Stimulated activated CD4-positive, alpha-beta T cell treated with anti-CD3 and anti-CD28 coated beads, Interleukin-4, amount 100 ng/mL, for 48 hours (primary cell): ENCODE data around the gene KAZN.

Experiments
- DNase-seq, 2 donors: peaks; one replicate each; pipeline ENCODE4 v3.0.0-alpha.2; 2020; ENCODE audit warnings: low read depth in 2 of 2

KAZN gene

DNA sequence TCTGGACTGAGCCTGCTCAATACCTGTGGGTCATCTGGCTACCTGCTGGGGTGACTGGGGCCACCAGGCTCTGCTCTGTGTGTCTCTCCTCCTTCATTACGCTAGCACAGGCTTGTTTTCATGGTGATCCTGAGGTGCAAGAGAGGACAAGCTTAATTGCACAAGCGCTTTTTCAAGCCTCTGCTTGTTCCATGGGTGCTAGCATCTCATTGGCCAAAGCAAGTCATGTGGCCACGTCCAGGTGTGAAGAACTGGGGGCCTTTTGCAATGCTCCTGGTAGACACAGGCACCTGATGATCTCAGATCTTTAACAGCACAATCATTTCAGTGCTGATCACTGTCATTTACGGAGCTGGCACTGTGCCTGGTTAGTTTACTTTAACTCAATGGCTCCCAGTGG is 114.6 kb downstream of the KAZN start:
- no peak for DNase-seq

DNA sequence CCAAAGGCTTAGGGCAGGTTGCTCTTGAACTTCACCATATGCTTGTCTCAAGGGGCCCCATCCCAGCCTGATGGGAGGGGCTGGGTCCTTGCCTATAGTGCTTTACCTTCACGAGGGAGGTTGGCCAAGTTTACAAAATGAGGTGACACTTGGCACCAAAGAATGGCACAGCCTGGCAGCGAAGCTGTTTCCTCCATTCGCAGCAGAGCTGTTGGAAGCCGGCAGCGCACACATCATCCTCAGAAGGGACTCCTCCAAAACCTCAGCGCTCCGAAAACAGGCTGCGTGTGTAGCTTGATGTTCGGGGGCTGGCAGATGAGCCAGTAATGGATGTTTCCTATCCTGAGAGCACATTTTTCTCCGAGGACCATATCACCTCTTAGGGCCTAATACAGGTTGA is 116.8 kb downstream of the KAZN start:
- no peak for DNase-seq

DNA sequence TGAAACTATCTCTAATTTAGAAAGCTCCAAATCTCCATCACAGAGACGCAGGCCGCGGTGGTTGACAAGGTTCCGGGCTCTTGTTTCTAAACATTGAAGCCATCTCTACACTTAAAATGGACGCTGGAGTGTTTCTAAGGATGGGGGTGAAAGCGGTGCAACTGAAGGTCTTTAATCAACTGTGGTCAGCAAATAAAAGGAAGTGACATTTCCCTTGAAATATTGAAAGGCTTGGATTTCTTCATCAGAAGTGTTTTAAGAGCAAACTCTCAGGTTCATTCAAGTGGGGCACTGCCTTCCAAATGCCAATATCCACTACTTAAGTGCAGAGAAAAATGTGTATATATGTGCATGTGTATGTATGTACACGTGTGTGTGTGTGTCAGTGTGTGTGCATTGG is 117.3 kb downstream of the KAZN start:
- DNase-seq: no peak

DNA sequence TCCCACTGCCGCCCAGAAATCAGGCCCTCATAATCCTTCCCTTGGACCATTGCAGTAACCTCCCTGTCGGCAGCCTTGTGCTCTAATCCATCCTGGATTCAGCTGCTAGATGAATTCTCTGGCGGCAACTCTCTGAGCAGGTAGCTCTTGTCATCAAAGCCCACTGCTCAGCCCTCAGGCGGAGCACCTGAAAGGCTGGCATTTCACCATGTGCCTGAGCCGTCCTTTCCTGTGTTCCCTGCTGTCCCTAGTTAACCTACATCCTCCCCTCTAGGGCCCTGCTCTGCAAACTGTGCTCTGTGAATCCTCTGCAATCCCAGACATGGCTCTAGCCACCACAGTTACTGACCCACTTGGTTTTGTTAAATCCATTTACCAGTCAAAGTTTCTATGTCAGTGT is 118.0 kb downstream of the KAZN start:
- no peak for DNase-seq

DNA sequence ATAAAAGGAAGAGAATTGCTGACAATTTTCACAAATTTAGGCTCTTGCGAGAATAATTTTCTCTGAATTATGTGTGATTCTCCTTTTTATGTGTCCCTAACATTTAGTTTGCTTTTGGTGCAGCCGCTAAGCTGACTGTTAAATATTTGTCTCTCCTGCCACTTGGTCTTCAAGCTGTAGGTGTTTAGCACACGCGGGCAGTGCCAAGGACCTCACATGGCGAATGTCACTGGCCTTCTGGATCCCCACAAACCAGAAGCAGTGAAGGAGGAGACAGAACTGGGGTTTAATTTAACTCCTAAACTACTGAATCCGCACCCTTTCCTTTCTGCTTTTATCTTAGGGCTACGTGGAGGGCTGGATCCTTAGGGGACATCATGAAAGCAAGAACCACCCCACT is 120.0 kb downstream of the KAZN start:
- DNase-seq: no peak

DNA sequence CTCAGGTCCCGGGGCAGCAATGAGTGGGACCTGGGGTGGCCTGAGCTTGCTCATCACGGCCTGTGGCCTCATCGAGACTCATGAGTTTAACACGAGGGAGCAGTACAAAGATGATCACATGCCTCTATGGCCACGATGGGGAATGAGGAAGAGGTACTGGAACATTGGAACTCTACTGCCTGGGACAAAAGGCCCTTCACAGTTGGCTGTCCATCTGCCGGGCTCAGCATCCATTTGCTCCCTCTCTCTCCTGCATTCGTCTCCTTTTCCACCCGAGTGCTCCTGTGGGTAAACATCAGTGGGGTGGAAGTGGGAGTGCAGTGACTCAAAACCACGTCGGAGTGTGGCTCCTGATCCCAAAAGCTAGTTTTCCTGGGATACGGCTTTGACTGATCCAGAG is 124.9 kb downstream of the KAZN start:
- DNase-seq: no peak

DNA sequence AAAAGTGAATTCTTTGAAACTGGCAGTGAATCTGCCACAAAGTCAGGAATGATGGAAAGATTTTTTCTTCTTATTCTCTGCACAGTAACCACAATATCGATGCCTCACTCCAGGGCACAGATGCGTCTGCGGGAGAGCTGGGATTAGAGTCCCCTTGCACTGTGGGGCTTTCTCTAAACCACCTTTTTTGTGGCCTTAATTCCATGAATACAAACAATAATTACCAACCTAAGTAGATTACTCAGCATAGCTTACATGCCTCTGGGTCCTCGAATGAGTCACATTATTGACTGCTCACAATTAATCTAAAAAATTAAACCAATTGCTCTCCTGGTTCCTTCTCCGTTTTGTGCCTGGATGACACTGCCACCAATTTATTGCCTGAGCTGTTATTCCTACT is 125.8 kb downstream of the KAZN start:
- no peak for DNase-seq

DNA sequence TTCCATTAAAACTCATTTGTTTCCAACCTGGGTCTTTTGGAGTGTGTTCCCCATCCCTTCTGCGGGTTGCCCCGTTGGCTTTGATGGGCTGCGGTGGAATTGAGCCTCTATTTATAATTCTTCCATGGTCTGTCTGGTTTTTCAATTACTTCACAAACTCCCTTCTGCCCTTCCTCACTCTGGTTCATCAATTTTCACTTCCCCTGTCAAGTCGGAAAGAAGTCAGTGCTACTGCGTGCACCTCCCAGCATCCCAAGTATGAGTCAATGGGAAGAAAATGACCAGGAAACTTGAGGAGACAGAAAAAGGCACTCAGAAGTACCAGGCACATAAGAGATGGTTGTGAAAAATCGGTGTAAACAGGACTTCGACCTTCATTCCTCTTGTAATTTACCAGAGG is 126.2 kb downstream of the KAZN start:
- no peak for DNase-seq

DNA sequence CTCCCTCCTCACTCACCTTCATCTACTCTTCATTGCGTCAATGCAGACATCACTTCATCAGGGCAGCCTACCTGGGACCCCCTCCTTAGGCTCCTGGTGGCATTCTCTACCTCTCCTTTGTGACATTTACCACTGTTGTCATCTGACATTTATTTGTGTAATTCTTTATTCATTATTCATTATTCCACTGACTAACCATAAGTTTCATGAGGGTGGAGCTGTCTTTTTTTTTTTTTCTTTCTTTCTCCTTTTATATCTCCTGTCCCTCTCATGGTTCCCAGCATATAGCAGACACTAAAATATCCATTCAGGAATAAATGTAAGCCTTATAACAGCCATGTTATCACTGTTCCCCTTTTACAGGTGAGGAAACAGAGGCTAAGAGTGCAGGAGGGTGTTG is 126.8 kb downstream of the KAZN start:
- no peak for DNase-seq

DNA sequence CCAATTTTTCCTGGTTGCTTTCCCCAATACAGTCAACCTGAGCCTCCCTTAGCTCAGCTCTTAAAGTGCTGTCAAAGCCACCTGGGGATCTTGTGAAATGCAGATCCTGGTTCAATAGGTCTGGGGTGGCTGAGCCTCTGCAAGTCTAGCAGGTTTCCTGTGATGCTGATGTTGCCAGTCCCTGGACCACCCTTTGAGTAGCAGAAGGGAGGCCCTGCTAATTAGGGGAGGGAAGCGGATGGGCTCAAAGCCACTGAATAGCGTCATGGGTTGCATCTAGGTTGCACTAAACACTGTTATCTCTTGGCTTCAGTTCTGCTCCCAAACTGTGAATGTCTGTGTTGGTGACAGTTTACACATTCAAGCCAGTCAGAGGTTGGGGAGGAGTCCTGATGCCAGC is 127.2 kb downstream of the KAZN start:
- DNase-seq: no peak

DNA sequence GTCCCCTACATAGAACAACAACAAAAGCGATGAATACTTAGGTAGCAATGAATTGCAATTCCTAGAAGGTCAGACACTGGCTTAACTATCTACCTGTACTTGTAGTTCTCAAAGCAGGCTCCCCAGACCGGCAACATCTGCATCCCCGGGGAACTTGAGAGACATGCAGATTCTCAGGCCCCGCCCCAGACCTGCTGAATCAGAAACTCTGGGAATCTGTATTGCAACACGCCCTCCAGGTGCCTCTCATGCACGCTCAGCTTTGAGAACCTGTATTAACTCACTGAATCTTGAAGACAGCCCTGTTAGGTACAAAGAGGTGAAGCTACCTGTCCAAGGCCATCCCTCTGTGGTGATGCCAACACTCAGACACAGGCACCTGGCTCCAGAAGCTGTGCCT is 128.1 kb downstream of the KAZN start:
- DNase-seq: no peak

DNA sequence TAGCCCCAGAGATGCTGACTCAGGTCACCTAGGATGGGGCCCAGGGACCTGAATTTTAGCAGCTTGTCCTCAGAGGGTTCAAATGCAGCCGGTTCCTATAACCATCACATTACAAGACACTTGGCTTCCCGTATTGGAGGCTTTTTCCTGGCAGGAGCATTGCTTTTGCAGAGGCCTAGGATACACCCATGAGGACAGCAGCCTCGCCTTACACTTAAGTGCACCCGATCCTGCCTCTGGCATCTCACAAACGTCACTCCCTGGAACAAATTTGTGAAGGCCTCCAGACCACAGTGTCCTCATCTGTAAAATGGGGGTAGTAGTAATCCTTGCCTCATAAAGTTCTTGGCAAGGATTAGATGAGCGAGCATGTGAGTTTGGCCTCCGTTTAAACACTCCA is 130.0 kb downstream of the KAZN start:
- no peak for DNase-seq

DNA sequence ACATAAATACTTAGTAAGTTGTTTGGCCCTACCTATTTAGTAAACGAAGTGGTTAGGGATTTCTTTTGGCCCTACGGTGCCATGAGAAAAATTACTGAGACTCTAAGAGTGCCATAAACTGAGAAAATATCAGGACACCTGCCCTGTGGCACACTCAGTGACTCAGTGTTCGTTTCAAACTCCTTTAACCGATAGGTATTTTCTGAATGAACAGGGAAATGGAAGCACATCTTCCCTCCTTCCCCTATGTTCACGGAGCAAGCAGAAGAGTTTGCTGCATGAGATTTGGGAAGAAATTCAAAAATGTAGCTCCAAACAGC is 134.2 kb downstream of the KAZN start:
- DNase-seq: no peak

DNA sequence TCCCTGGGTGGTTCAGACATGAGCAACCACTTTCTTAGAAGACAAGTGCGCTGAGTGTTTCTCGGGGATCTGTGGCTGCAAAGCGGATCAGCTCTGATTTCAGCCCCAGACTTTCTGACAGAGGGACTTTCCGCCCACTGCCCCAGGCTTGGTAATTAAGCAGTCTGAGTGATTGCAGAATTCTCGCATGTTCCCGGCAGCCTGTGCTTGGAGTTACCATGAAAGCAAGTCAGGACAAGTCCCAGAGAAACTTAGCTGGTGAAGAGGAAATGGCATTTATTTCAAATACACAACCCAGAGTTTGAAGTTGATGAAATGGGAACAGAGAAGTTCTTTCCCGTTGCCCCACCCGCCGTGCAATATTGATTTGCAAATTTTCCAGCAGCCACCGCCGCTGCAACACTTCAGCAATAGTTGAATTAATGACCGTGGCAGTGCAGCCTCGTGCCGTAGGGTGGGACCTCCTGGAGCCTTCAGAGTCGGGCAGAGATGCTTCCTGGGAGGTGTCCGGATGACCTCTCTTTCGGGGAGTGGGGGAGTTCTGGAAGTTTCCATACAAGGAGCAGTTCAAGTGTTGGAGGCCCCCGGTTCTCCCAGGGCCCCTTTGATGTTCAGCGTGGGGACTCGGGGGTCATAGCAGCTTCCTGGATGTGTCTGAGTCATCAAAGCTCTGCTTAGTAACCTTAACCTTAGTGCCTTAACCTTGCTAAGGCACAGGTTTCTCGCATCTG is 134.7 kb downstream of the KAZN start:
- no peak for DNase-seq

DNA sequence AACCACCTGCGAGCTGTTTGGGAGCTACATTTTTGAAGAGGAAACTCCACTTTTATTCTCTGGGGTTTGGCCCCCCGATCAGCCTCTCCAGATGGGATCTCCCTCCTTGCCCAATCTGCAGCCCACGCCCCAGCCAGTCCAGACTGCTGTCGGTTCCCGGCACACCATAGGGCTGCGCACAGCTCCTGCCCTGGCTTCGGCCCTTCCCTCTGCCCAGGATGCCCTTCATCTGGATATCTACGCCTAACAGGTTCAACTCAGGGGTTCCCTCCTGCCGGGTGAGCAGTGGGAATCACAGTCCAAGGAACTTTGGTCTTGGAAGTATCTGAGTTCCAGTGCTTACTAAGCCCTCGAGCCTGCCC is 135.3 kb downstream of the KAZN start:
- no peak for DNase-seq

DNA sequence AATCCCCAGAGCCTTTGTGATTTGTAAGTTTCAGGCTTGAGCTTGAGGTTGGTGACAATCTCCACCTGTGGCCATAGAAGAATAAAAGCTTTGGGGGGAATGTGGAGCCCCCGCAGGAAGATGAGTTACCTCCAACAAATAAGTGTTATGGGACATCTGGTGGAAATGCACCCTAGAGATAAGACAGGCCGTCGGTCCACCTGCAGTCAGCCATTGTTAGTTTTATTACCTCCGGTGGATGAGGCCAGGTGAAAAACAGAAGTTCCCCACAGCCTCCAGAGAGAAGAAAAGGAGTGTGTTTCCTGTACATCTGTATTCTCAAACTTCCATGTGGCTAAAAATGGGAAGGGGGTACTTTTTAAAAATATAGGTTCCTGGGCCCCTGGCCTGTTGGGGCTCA is 137.4 kb downstream of the KAZN start:
- no peak for DNase-seq

DNA sequence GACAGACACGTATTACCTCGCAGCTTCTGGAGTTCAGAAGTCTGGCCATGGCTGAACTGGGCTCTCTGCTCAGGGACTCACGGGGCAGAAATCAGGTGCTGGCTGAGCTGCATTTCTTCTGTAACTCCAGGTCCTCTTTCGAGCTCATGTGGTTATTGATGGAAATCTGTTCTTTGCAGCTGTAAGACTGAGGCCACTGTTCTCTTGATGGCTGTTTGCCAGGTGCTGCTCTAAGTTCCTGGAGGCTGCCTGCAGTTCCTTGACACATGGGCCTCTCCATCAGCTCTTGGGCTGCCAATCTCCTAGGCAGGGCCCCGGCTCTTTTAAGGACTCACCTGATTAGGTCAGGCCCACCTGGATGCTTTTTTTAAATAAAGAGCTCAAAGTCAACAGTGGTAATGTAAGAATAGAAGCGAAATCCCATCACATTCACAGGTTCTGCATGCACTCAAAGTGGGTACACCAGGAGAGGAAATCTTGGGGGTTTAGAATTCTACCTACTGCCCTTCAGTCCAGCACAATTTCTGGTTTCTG is 139.1 kb downstream of the KAZN start:
- no peak for DNase-seq

DNA sequence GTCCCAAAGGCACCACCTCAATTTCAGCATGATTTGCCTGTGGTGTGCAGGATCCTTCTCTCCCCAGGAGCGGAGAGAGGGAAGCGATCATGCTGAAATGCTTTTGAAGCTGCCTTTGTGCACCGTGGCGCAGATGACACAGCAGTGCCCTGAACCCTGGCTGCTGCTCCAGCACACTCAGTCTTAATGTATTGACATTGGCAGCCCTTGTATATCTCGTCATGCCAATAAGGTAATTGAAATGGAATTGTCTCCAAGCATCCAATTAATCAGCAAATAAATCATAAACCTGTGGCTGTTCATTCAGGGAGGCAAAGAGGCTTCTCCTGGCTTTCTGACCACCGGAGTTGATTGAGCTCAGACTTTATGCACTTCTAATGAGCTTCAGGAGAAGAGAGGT is 139.8 kb downstream of the KAZN start:
- no peak for DNase-seq

DNA sequence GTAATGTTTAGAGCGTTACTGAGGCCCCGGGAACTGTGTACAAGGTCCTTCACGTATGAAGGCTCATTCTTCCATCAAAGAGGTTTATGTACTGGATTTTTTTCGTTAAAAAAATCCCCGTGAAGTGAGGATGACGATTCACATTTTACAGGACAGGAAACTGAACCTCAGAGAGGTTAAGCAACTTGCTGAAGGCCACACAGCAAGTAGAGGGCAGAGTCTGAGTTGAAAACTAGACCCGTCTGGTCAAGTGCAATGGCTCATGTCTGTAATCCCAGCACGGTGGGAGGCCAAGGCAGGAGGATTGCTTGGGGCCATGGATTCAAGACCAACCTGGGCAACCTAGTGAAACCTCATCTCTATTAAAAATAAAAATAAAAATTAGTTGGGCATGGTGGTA is 140.2 kb downstream of the KAZN start:
- DNase-seq: no peak

DNA sequence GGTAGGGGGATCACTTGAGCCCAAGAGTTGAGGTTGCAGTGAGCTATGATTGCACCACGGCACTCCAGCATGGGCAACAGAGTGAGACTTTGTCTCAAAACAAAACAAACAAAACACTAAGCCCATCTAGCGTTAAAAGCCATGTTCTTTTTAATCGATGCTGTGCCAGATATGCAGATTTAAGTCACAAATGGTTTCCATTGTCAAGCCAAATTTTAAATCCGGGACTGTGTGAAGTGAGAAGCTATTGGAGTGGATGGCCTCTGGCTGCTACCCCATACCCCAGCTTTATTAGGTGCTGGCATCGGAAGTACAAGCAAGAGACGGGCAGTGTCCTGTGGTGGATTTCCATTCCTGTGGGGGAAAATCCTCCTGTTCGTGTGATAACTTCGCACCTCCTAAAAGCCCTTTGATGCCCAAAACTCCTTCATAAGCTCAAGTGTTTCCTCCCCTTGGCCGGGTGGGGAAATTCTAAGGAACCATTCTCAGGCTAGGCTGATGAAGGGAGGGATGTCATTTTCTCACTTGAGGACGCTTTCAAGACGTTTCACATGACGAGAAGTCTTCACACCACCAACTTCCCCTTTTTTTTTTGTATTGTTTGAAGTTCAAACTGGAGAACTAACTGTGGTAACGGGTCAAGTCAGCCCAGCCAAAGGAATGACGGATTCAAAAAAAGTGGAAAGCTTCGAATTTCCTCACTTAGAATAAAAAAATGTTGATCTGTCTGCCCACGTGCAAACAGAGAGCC is 140.8 kb downstream of the KAZN start:
- no peak for DNase-seq

DNA sequence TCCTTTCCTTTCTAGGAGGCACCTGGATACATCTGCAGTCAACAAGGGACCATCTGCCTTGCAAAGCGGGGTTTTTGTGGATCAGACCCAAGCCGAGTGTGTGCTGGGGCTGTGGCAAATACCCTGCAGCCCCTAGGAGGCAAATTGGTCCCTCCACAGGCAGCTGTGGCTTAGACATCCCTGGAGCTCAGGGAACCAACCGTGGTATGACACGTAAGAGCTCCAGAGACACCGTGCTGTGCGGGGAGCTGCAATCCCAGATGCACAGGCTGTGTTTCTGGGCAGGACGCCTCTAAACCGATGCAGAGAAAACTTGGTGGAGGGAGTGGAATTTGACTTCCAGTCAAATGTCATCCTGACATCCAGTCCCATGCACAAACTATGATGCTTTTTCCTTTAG is 141.5 kb downstream of the KAZN start:
- DNase-seq: no peak

DNA sequence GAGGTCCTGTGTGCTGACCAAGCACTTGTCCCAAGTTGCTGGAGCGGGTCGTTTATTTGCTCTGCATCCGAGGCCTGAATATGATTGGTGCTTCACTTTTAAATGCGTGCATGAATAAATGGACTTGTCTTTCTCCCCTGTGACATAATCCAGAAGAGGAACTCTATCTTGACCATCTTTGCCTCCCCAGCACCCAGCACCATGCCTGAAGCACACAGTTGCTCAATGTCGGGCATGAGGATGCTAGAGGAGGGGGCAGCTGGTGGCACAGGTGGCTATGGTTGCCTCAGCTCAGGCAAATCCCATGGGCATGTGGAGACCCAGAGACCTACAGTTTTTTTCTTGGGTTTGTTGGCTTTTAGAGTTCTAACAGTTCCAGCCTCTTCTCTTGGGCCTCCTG is 142.6 kb downstream of the KAZN start:
- DNase-seq: no peak

DNA sequence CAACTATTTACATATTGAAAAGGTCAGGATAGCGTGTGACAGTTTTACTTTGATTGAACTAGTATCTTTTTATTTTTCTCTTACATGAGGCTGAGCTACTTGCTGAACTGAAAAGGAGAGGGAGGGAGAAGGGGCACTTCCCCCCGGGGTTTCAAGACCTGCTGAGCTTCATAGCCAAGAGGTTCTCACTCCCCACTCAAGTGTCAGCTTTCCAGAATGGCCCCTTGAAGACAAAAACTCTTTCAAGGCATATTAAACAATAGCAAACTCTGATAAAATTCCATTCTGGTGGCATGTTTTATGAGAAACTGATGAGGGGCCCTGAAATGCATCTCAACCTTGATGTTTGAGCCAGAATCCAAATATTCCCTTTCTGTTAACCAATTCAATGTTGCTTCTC is 143.0 kb downstream of the KAZN start:
- no peak for DNase-seq
